Naive thymus-derived CD4-positive, alpha-beta T cell (primary cell): ENCODE measurements around the gene NUDT19. TPM values are rescaled to one million over a fixed set of nuclear protein-coding genes. Genes with fewer than 3 reads are reported as not detected.

Experiments
- ATAC-seq: fragments of 150-1000 bp; cut with Tn5 transposase; 2 replicates; pipeline ENCODE4 v1.10.0; 2021; ENCODE audit warnings: mild to moderate bottlenecking, moderate library complexity
- CTCF ChIA-PET: fragments of 350-600 bp; sonication (Branson Sonifier 250); formaldehyde crosslinking; loops from one replicate; lab custom pipeline; 2021; ENCODE audit warnings: antibody characterized with exemption; lab: Charles Lee
- POLR2A ChIA-PET: fragments of 350-600 bp; sonication (Branson Sonifier 250); formaldehyde crosslinking; loops from one replicate; lab custom pipeline; 2021; ENCODE audit warnings: antibody characterized with exemption, inconsistent platforms; lab: Charles Lee
- DNase-seq, 9 donors: peaks; one replicate each; pipeline versions ENCODE4 v3.0.0 to v3.0.0-alpha.2; 2020 to 2022; ENCODE audit warnings: mixed read lengths in 1 of 9
- H3K27ac ChIP-seq: one replicate; pipeline ENCODE4 v1.7.0; 2013; ENCODE audit warnings: mild to moderate bottlenecking, low read depth, low read length, moderate library complexity
- H3K27me3 ChIP-seq, 2 donors: one replicate each; pipeline ENCODE4 v1.7.0; 2013; ENCODE audit warnings: low read length in 2 of 2, mild to moderate bottlenecking in 2 of 2, moderate library complexity in 2 of 2; ENCODE audit not compliant: control insufficient read depth in 2 of 2, insufficient read depth in 2 of 2
- H3K36me3 ChIP-seq, 3 experiments: 1 replicate in 2 of 3; 2 replicates in 1 of 3; pipeline ENCODE4 v1.7.0; 2013; ENCODE audit warnings: low read length in 3 of 3, mild to moderate bottlenecking in 3 of 3, moderate library complexity in 1 of 3; ENCODE audit not compliant: insufficient read depth in 3 of 3, control insufficient read depth in 2 of 3
- H3K4me1 ChIP-seq, 2 donors: one replicate each; pipeline ENCODE4 v1.7.0; 2013; ENCODE audit warnings: low read length in 2 of 2, mild to moderate bottlenecking in 2 of 2, moderate library complexity in 1 of 2; ENCODE audit not compliant: control insufficient read depth in 2 of 2, insufficient read depth in 2 of 2
- H3K4me3 ChIP-seq: 2 replicates; pipeline ENCODE4 v1.7.0; 2013; ENCODE audit warnings: mild to moderate bottlenecking, low read length
- H3K9me3 ChIP-seq, 3 experiments: 1 replicate in 2 of 3; 2 replicates in 1 of 3; pipeline ENCODE4 v1.7.0; 2013; ENCODE audit warnings: low read length in 3 of 3; ENCODE audit not compliant: control insufficient read depth in 2 of 3
- H3K27ac Mint-ChIP-seq, 9 donors: one replicate each; pipeline ENCODE4 v1.8.0; 2020 to 2022; ENCODE audit warnings: mixed read lengths in 9 of 9, mild to moderate bottlenecking in 8 of 9, moderate library complexity in 5 of 9, inconsistent platforms in 2 of 9
- H3K27me3 Mint-ChIP-seq, 5 donors: one replicate each; pipeline ENCODE4 v1.8.0; 2021 to 2022; ENCODE audit warnings: mixed read lengths in 5 of 5, mild to moderate bottlenecking in 1 of 5
- H3K36me3 Mint-ChIP-seq, 5 donors: one replicate each; pipeline ENCODE4 v1.8.0; 2020 to 2022; ENCODE audit warnings: mixed read lengths in 5 of 5, mild to moderate bottlenecking in 3 of 5, inconsistent platforms in 1 of 5
- H3K4me1 Mint-ChIP-seq, 7 donors: one replicate each; pipeline ENCODE4 v1.8.0; 2020 to 2022; ENCODE audit warnings: mixed read lengths in 7 of 7, mild to moderate bottlenecking in 3 of 7, inconsistent platforms in 1 of 7
- H3K4me3 Mint-ChIP-seq, 10 donors: one replicate each; pipeline ENCODE4 v1.8.0; 2020 to 2022; ENCODE audit warnings: mild to moderate bottlenecking in 10 of 10, mixed read lengths in 10 of 10, moderate library complexity in 6 of 10, inconsistent platforms in 2 of 10
- H3K9me3 Mint-ChIP-seq, 11 donors: one replicate each; pipeline ENCODE4 v1.8.0; 2020 to 2022; ENCODE audit warnings: mixed read lengths in 11 of 11, mild to moderate bottlenecking in 4 of 11, inconsistent platforms in 1 of 11, moderate library complexity in 1 of 11
- intact Hi-C, 2 donors: fragments of 100-400 bp; cut with micrococcal nuclease; formaldehyde crosslinking; loops; one replicate each; pipeline ENCODE4 v1.15.1; 2023
- polyA plus RNA-seq, 2 donors: library from polyadenylated mRNA; unstranded; fragments of 300-500 nt; fragmentation: Illumina TruSeq; gene quantifications; one replicate each; pipeline ENCODE4 v1.2.3, GENCODE V29; 2021
- total RNA-seq, 6 experiments: library from RNA in 5 of 6; stranded (reverse) in 5 of 6; gene quantifications; 1 replicate in 5 of 6; 2 replicates in 1 of 6; pipeline ENCODE4 v1.2.3 and lab custom pipeline; 2021 to 2026

NUDT19 gene
- total and polyA plus RNA-seq, 7 experiments from 2014 or later = 2.4 to 17.0 (median 8.9) TPM

GRCh38 chr19:32661318-32661717, 30.3 kb upstream of the NUDT19 start:
- H3K27me3 Mint-ChIP-seq = no peaks in the 10 kb centered on the region
- no peaks in the 10 kb centered on the region for H3K27me3 ChIP-seq
- H3K9me3 ChIP-seq = no peaks in the 10 kb centered on the region
- H3K4me3 Mint-ChIP-seq = no peak overlapping the region
- no peak overlapping the region for H3K27ac Mint-ChIP-seq
- CTCF ChIA-PET = no interaction called here
- H3K4me1 Mint-ChIP-seq = peaks cover 0 to 14% (median 10%) of the 10 kb centered on the region in 7 donors
- DNase-seq = no peak
- peaks cover 0 to 27% (median under 1%) of the 10 kb centered on the region in 5 donors for H3K36me3 Mint-ChIP-seq
- POLR2A ChIA-PET = no interaction called here
- H3K9me3 Mint-ChIP-seq = no peaks in the 10 kb centered on the region
- H3K27ac ChIP-seq = no peak overlapping the region
- no peaks in the 10 kb centered on the region for H3K4me1 ChIP-seq
- peaks cover 0 to 13% (median 0%) of the 10 kb centered on the region in 3 experiments for H3K36me3 ChIP-seq
- ATAC-seq = no peak
- intact Hi-C loops = no loop called here
- H3K4me3 ChIP-seq = no peak overlapping the region

DNA sequence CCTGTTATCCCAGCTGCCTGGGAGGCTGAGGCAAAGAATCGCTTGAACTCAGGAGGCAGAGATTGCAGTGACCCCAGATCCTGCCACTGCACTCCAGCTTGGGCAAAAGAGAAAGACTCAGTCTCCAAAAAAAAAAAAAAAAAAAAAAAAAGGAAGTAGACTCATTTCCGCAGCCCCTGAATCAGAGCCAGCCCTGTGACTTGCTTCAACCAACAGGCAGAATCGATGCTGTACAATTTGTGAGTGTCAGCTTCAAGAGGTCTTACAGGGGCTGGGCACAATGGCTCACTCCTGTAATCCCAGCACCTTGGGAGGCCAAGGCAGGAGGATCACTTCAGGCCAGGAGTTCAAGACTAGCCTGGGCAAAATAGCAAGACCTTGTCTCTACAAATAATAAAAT, 29.4 kb upstream of the NUDT19 start:
- no peaks in the 10 kb centered on the region for H3K27me3 Mint-ChIP-seq
- H3K9me3 Mint-ChIP-seq = no peaks in the 10 kb centered on the region
- H3K4me1 Mint-ChIP-seq = peaks cover 0 to 14% (median 10%) of the 10 kb centered on the region in 7 donors
- peaks cover 0 to 14% (median 0%) of the 10 kb centered on the region in 3 experiments for H3K36me3 ChIP-seq
- no peaks in the 10 kb centered on the region for H3K27me3 ChIP-seq
- H3K4me3 ChIP-seq = no peak overlapping the region
- CTCF ChIA-PET = no interaction called here
- intact Hi-C loops = no loop called here
- POLR2A ChIA-PET = no interaction called here
- peak overlapping the region in 1 of 9 donors; percentile 12 for H3K27ac Mint-ChIP-seq
- H3K4me1 ChIP-seq = no peaks in the 10 kb centered on the region
- no peak overlapping the region for H3K27ac ChIP-seq
- no peak overlapping the region for H3K4me3 Mint-ChIP-seq
- peaks cover 0 to 25% (median 0%) of the 10 kb centered on the region in 5 donors for H3K36me3 Mint-ChIP-seq
- ATAC-seq (no peak), DNase-seq (no peak)
- no peaks in the 10 kb centered on the region for H3K9me3 ChIP-seq

- intact Hi-C loops = no loop called here
- no peak overlapping the region for H3K4me3 ChIP-seq
- no peak overlapping the region for H3K4me3 Mint-ChIP-seq
- H3K27ac Mint-ChIP-seq = no peak overlapping the region
- no peaks in the 10 kb centered on the region for H3K27me3 Mint-ChIP-seq
- ChIA-PET POLR2A (no interaction called here), CTCF (no interaction called here)
- no peaks in the 10 kb centered on the region for H3K9me3 Mint-ChIP-seq
- peaks cover 0 to 3% of the 10 kb centered on the region in 2 donors for H3K4me1 ChIP-seq
- peaks cover 18 to 33% (median 29%) of the 10 kb centered on the region in 7 donors for H3K4me1 Mint-ChIP-seq
- peaks cover 0 to 15% (median 4%) of the 10 kb centered on the region in 5 donors for H3K36me3 Mint-ChIP-seq
- H3K9me3 ChIP-seq = no peaks in the 10 kb centered on the region
- peaks cover 0 to 9% (median 0%) of the 10 kb centered on the region in 3 experiments for H3K36me3 ChIP-seq
- ATAC-seq (no peak), DNase-seq (no peak)
- H3K27me3 ChIP-seq = no peaks in the 10 kb centered on the region
- H3K27ac ChIP-seq = no peak overlapping the region
Observed at GRCh38 chr19:32666084-32666483, 25.5 kb upstream of the NUDT19 start.

DNA sequence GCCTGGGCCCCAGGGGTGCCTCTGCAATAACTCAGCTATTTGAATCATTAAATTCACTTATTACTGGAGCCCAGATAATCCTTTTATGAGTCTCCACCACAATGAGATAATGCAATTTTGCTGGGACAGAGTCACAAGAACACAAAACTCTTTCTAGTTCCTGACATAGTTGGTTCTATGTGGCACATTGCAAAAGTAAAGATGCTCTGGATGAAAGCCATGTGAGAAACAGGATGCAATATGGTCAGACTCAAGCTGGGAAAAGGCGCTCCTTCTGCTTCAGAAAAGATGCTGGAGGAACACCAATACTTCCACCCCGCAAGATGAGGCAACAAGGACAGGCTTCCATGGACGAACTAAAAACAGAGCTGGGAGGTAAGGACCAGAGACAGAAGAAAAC, 22.3 kb upstream of the NUDT19 start:
- intact Hi-C loops = no loop called here
- Mint-ChIP-seq H3K27me3 (peaks cover 0 to 4% (median 0%) of the 10 kb centered on the region in 5 donors), H3K36me3 (peaks cover 0 to 11% (median 0%) of the 10 kb centered on the region in 5 donors), H3K27ac (peak overlapping the region in 1 of 9 donors; percentile 50), H3K4me3 (peak overlapping the region in 2 of 10 donors; percentile 57 to 60), H3K4me1 (peaks cover 36 to 55% (median 47%) of the 10 kb centered on the region in 7 donors), H3K9me3 (no peaks in the 10 kb centered on the region)
- Histone ChIP-seq H3K9me3 (no peaks in the 10 kb centered on the region), H3K36me3 (peaks cover 0 to 9% (median 0%) of the 10 kb centered on the region in 3 experiments), H3K4me1 (peaks cover 9 to 13% of the 10 kb centered on the region in 2 donors), H3K4me3 (no peak overlapping the region), H3K27me3 (no peaks in the 10 kb centered on the region), H3K27ac (no peak overlapping the region)
- POLR2A ChIA-PET = interaction anchor here (0.6 kb wide), 1 partner anchor 12 kb away, joined by 3 read pairs; no protein-coding TSS in a partner anchor
- DNase-seq (no peak), ATAC-seq (no peak)
- CTCF ChIA-PET = interaction anchor here (0.7 kb wide), 1 partner anchor 32 kb away, joined by 3 read pairs; no protein-coding TSS in a partner anchor

DNA sequence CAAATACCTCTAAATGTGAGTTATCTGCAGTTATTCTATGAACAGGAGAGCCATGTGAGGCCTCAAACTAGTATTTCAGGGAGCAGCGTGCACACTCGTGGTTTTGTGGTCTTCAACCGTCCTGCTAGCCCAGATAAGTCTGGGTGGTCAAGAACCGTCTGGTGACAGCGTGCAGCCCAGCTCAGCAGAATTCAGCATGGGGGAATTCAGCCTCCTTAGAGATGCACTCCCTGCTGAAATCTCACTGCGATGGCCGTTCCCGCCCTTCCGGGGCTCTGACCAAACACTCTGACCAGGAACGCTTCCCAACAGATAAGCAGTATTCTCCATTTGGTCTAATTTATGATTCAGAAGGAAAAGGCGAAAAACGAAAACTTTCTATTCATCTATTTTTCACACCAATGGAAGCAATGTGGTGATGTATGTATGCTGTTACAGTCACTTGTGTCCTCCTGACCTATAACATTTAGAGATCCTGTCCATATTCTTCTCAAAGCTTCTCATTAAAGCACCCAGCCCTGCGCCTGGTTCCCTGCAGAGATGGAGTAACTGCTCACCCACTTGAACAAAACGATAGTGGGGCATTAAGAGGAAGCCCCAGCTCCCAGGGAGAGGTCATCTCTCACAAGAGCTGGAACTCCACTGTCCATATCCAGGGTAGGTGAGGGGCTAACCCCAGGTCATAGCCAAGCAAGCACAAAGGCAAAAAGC, 19.6 kb upstream of the NUDT19 start:
- H3K4me1 ChIP-seq = peaks cover 13 to 14% of the 10 kb centered on the region in 2 donors
- ChIA-PET POLR2A (interaction anchor here (0.5 to 0.6 kb wide), 2 partner anchors 387 to 409 kb away, joined by 3 read pairs; partner anchors contain the start of gene GPATCH1), CTCF (no interaction called here)
- peak overlapping the region in 1 of 9 donors; percentile 40 for H3K27ac Mint-ChIP-seq
- H3K4me3 Mint-ChIP-seq = peak overlapping the region in 7 of 10 donors; percentile 8 to 96 (median 43)
- no peak overlapping the region for H3K27ac ChIP-seq
- intact Hi-C loops = loop anchor here in 1 of 2 donors (10.0 kb wide), 1 partner anchor 703 kb away; the partner anchor contains the start of gene CEBPG
- no peaks in the 10 kb centered on the region for H3K9me3 ChIP-seq
- no peaks in the 10 kb centered on the region for H3K27me3 ChIP-seq
- no peaks in the 10 kb centered on the region for H3K9me3 Mint-ChIP-seq
- H3K27me3 Mint-ChIP-seq = peaks cover 0 to 10% (median 1%) of the 10 kb centered on the region in 5 donors
- no peak overlapping the region for H3K4me3 ChIP-seq
- no peak for ATAC-seq
- H3K36me3 ChIP-seq = peaks cover 0 to 6% (median 0%) of the 10 kb centered on the region in 3 experiments
- H3K36me3 Mint-ChIP-seq = peaks cover 0 to 6% (median 0%) of the 10 kb centered on the region in 5 donors
- H3K4me1 Mint-ChIP-seq = peaks cover 36 to 59% (median 48%) of the 10 kb centered on the region in 7 donors
- DNase-seq = no peak

DNA sequence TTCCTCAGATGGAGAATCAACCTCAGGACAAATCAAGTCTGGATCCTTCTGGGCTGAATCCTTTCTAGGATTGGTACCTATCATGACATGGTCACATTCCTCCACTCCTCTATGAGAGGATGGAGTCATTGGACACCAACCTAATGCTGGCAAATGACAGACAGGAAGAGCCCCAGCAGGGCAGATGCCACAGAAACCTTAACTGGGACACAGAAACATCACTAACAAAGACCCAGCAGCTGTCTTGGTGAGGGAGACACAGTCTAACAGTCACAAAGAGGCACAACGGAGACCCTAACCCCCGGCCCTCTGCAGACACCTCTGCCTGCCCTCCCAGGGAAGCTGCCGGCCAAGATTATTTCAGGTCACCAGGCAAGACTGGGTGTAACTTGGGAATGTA, 18.8 kb upstream of the NUDT19 start:
- no peak overlapping the region for H3K27ac Mint-ChIP-seq
- Histone ChIP-seq H3K9me3 (no peaks in the 10 kb centered on the region), H3K27ac (no peak overlapping the region), H3K27me3 (no peaks in the 10 kb centered on the region), H3K36me3 (peaks cover 0 to 5% (median 0%) of the 10 kb centered on the region in 3 experiments), H3K4me3 (no peak overlapping the region), H3K4me1 (peaks cover 13 to 14% of the 10 kb centered on the region in 2 donors)
- H3K4me3 Mint-ChIP-seq = peak overlapping the region; percentile 37 to 96 (median 79)
- intact Hi-C loops = loop anchor here in 1 of 2 donors (10.0 kb wide), 1 partner anchor 702 kb away; the partner anchor contains the start of gene CEBPG
- H3K9me3 Mint-ChIP-seq = no peaks in the 10 kb centered on the region
- H3K36me3 Mint-ChIP-seq = peaks cover 0 to 6% (median 0%) of the 10 kb centered on the region in 5 donors
- ATAC-seq (no peak), DNase-seq (no peak)
- CTCF ChIA-PET = no interaction called here
- peaks cover 6 to 18% (median 8%) of the 10 kb centered on the region in 5 donors for H3K27me3 Mint-ChIP-seq
- POLR2A ChIA-PET = no interaction called here
- peaks cover 40 to 64% (median 54%) of the 10 kb centered on the region in 7 donors for H3K4me1 Mint-ChIP-seq
